ENCODE data around the gene RAD21L1.

- TF ChIP-seq CTCF (IDR thresholded peaks at IDR 0.05) (peak; percentile 56 to 75 (median 72)), POLR2A (IDR thresholded peaks at IDR 0.05) (no peak)
These were observed 13.0 kb upstream of the RAD21L1 start for GRCh38 chr20:1212607-1213396.

Measured in uterus (tissue), 2 donors.